B cell (primary cell): ENCODE measurements around the gene BMAL1. TPM values are rescaled to one million over a fixed set of nuclear protein-coding genes. Genes with fewer than 3 reads are reported as not detected.

Experiments
- ATAC-seq: fragments of 200-7000 bp; cut with Tn5 transposase; one replicate; pipeline ENCODE4 v1.10.0; 2021; ENCODE audit warnings: low read depth, mild to moderate bottlenecking, moderate number of reproducible peaks, moderate library complexity
- CTCF ChIA-PET: fragments of 350-600 bp; sonication (Branson Sonifier 250); formaldehyde crosslinking; loops from one replicate; lab custom pipeline; 2021; ENCODE audit warnings: antibody characterized with exemption, inconsistent platforms; lab: Charles Lee
- POLR2A ChIA-PET: fragments of 350-600 bp; sonication (Branson Sonifier 250); formaldehyde crosslinking; loops from one replicate; lab custom pipeline; 2021; ENCODE audit warnings: antibody characterized with exemption; lab: Charles Lee
- DNase-seq: peaks from one replicate; pipeline ENCODE4 v3.0.0; 2013
- H2AFZ ChIP-seq: 2 replicates; pipeline ENCODE4 v1.6.1; 2012; ENCODE audit warnings: mild to moderate bottlenecking, low read depth, low read length; ENCODE audit not compliant: insufficient read depth, poor library complexity, severe bottlenecking
- H3K27ac ChIP-seq, 2 donors: 1 replicate in 1 of 2; 2 replicates in 1 of 2; pipeline ENCODE4 v1.5.1; 2012 to 2013; ENCODE audit warnings: low read length in 2 of 2, mild to moderate bottlenecking in 2 of 2, moderate library complexity in 1 of 2
- H3K27me3 ChIP-seq, 4 experiments: fragments of 200-600 bp in 1 of 4; sonication (generic) in 1 of 4; replicated peaks in 1 of 4; 1 replicate in 2 of 4; 2 replicates in 2 of 4; pipeline versions ENCODE4 v1.6.1 to v1.7.0; 2013 to 2016; ENCODE audit warnings: low read length in 3 of 4, mild to moderate bottlenecking in 2 of 4, mixed read lengths in 1 of 4, moderate library complexity in 1 of 4; ENCODE audit not compliant: insufficient read depth in 4 of 4, control insufficient read depth in 3 of 4; ENCODE audit errors: control extremely low read depth in 1 of 4
- H3K36me3 ChIP-seq, 2 experiments: replicated peaks in 1 of 2; 1 replicate in 1 of 2; 2 replicates in 1 of 2; pipeline versions ENCODE4 v1.6.1 to v1.7.1; 2013; ENCODE audit warnings: low read length in 1 of 2; ENCODE audit not compliant: insufficient read depth in 2 of 2, control insufficient read depth in 1 of 2; ENCODE audit errors: control extremely low read depth in 1 of 2, extremely low read depth in 1 of 2
- H3K4me1 ChIP-seq, 2 donors: fragments of 200-600 bp in 1 of 2; sonication (generic) in 1 of 2; 1 replicate in 1 of 2; 2 replicates in 1 of 2; pipeline versions ENCODE4 v1.5.1 to v1.6.1; 2013 to 2017; ENCODE audit warnings: low read length in 2 of 2; ENCODE audit not compliant: control insufficient read depth in 2 of 2, insufficient read depth in 2 of 2
- H3K4me2 ChIP-seq: replicated peaks from 2 replicates; pipeline ENCODE3; 2012; ENCODE audit warnings: mild to moderate bottlenecking, low read depth, low read length; ENCODE audit not compliant: poor library complexity, severe bottlenecking
- H3K4me3 ChIP-seq, 5 experiments: fragments of 200-600 bp in 1 of 5; sonication (generic) in 1 of 5; 1 replicate in 3 of 5; 2 replicates in 2 of 5; pipeline versions ENCODE4 v1.5.1 to v1.7.0; 2011 to 2016; ENCODE audit warnings: low read length in 4 of 5, mild to moderate bottlenecking in 4 of 5, low read depth in 2 of 5, control low read depth in 1 of 5, moderate library complexity in 1 of 5; ENCODE audit not compliant: insufficient read depth in 1 of 5; ENCODE audit errors: control extremely low read depth in 1 of 5, extremely low read depth in 1 of 5
- H3K79me2 ChIP-seq: fragments of 200-600 bp; sonication (generic); one replicate; pipeline ENCODE4 v1.6.0; 2016; ENCODE audit warnings: low read length; ENCODE audit not compliant: control insufficient read depth, insufficient read depth
- H3K9ac ChIP-seq: fragments of 200-600 bp; sonication (generic); 2 replicates; pipeline ENCODE4 v1.6.1; 2017; ENCODE audit warnings: mild to moderate bottlenecking, low read length, moderate library complexity
- H3K9me3 ChIP-seq, 3 donors: one replicate each; pipeline versions ENCODE4 v1.6.1 to v1.7.1; 2013; ENCODE audit warnings: low read length in 2 of 3; ENCODE audit not compliant: control insufficient read depth in 2 of 3, insufficient read depth in 1 of 3; ENCODE audit errors: control extremely low read depth in 1 of 3
- H4K20me1 ChIP-seq: 2 replicates; pipeline ENCODE4 v1.6.0; 2012; ENCODE audit warnings: mild to moderate bottlenecking, low read length; ENCODE audit not compliant: insufficient read depth, control insufficient read depth, poor library complexity, severe bottlenecking
- H3K27ac Mint-ChIP-seq: one replicate; pipeline ENCODE4 v1.8.0; 2021; ENCODE audit warnings: mixed read lengths
- H3K27me3 Mint-ChIP-seq: one replicate; pipeline ENCODE4 v1.8.0; 2021; ENCODE audit warnings: mixed read lengths
- H3K4me1 Mint-ChIP-seq: one replicate; pipeline ENCODE4 v1.8.0; 2021; ENCODE audit warnings: mixed read lengths
- H3K4me3 Mint-ChIP-seq: one replicate; pipeline ENCODE4 v1.8.0; 2021; ENCODE audit warnings: mixed read lengths
- H3K9me3 Mint-ChIP-seq: one replicate; pipeline ENCODE4 v1.8.0; 2022; ENCODE audit warnings: mixed read lengths; ENCODE audit not compliant: insufficient read depth
- CTCF ChIP-seq: fragments of 200-600 bp; IDR thresholded peaks from one replicate; pipeline ENCODE4 v1.8.0; 2022; ENCODE audit warnings: antibody characterized with exemption, mild to moderate bottlenecking
- EZH2 ChIP-seq: IDR thresholded peaks from 2 replicates; pipeline ENCODE4 v1.6.1; 2012; ENCODE audit warnings: borderline replicate concordance, low read depth, mild to moderate bottlenecking, moderate library complexity, low read length; ENCODE audit not compliant: insufficient read depth, poor library complexity, severe bottlenecking
- whole genome bisulfite sequencing: methylation state at CpG from one replicate; pipeline ENCODE4 v1.1.5; 2013; ENCODE audit warnings: missing lambda C conversion rate; ENCODE audit not compliant: insufficient coverage; 5-methylcytosine and 5-hydroxymethylcytosine counted together
- intact Hi-C: fragments of 100-400 bp; cut with micrococcal nuclease; formaldehyde crosslinking; loops from one replicate; pipeline ENCODE4 v1.10.0; 2022
- polyA plus RNA-seq: library from polyadenylated mRNA; depleted of rRNA; stranded (reverse); fragments of >200 nt; gene quantifications from 2 replicates; pipeline ENCODE4 v1.2.3, GENCODE V29; 2012
- total RNA-seq, 2 donors: library from RNA; stranded (reverse); fragments of 120-200 nt in 1 of 2; gene quantifications; 1 replicate in 1 of 2; 2 replicates in 1 of 2; pipeline versions ENCODE4 v1.2.3 to v1.2.4, GENCODE V29; 2013 to 2022

The BMAL1 gene
- total and polyA plus RNA-seq, 2 donors (not counting 1 experiment from before 2014, with no cell fraction given): 8.6 to 39.1 TPM

- peaks cover 1 to 11% of the 10 kb centered on the region in 2 experiments for H3K36me3 ChIP-seq
- H3K4me3 ChIP-seq: no peak overlapping the region
- no peak overlapping the region for H3K27ac ChIP-seq
- Mint-ChIP-seq H3K9me3 (no peaks in the 10 kb centered on the region), H3K27ac (no peak overlapping the region), H3K4me1 (peaks cover 21% of the 10 kb centered on the region), H3K4me3 (no peak overlapping the region), H3K27me3 (no peaks in the 10 kb centered on the region)
- H3K4me1 ChIP-seq: peaks cover 7 to 14% of the 10 kb centered on the region in 2 donors
- H2AFZ ChIP-seq: no peak overlapping the region
- no peak overlapping the region for H3K9ac ChIP-seq
- H3K4me2 ChIP-seq: no peak overlapping the region
- POLR2A ChIA-PET: no interaction called here
- 87% methylated on average over 5 of the region's 6 CpGs for WGBS
- no peaks in the 10 kb centered on the region for H3K9me3 ChIP-seq
- H3K79me2 ChIP-seq: peaks cover 12% of the 10 kb centered on the region
- TF ChIP-seq CTCF (no peak), EZH2 (no peak)
- CTCF ChIA-PET: interaction anchor here (1.2 kb wide), 1 partner anchor 37 kb away, joined by 4 read pairs; no protein-coding TSS in a partner anchor
- ATAC-seq (no peak), DNase-seq (no peak)
- H4K20me1 ChIP-seq: peaks cover 12% of the 10 kb centered on the region
- intact Hi-C loops: no loop called here
- H3K27me3 ChIP-seq: no peaks in the 10 kb centered on the region
Observed at GRCh38 chr11:13349046-13349445, 71.5 kb downstream of the BMAL1 start.

GRCh38 chr11:13349581-13349980, 72.0 kb downstream of the BMAL1 start:
- no peak for TF ChIP-seq EZH2
- no peak for TF ChIP-seq CTCF
- Histone ChIP-seq H2AFZ (no peak overlapping the region), H3K4me2 (no peak overlapping the region), H3K4me1 (peaks cover 7 to 14% of the 10 kb centered on the region in 2 donors), H3K4me3 (no peak overlapping the region), H3K27ac (no peak overlapping the region), H3K27me3 (no peaks in the 10 kb centered on the region), H4K20me1 (peaks cover 9% of the 10 kb centered on the region), H3K36me3 (peaks cover 1 to 15% of the 10 kb centered on the region in 2 experiments), H3K9me3 (no peaks in the 10 kb centered on the region), H3K9ac (no peak overlapping the region), H3K79me2 (peaks cover 6% of the 10 kb centered on the region)
- no peak for DNase-seq
- POLR2A ChIA-PET: no interaction called here
- Mint-ChIP-seq H3K4me1 (peaks cover 18% of the 10 kb centered on the region), H3K9me3 (no peaks in the 10 kb centered on the region), H3K27me3 (no peaks in the 10 kb centered on the region), H3K27ac (no peak overlapping the region), H3K4me3 (no peak overlapping the region)
- CTCF ChIA-PET: interaction anchor here (1.2 kb wide), 1 partner anchor 36 kb away, joined by 4 read pairs; no protein-coding TSS in a partner anchor
- 100% methylated on average over 2 of the region's 6 CpGs for WGBS
- ATAC-seq: no peak
- intact Hi-C loops: no loop called here
